Stomach (tissue), 9 donors: ENCODE data around the gene CFAP74. TPM values are rescaled to one million over a fixed set of nuclear protein-coding genes. Genes with fewer than 3 reads are reported as not detected.

ENCODE experiments used
- DNase-seq, 2 donors: peaks; one replicate each; pipeline versions ENCODE4 v3.0.0 to v3.0.0-alpha.2; 2013 to 2019
- H3K27ac ChIP-seq, 5 donors: fragments of 200-600 bp in 4 of 5; sonication (generic) in 4 of 5; one replicate each; pipeline ENCODE4 v1.5.1; 2013 to 2019; ENCODE audit warnings: mild to moderate bottlenecking in 1 of 5, moderate library complexity in 1 of 5
- H3K27me3 ChIP-seq, 3 donors: fragments of 200-600 bp; sonication (generic); one replicate each; pipeline ENCODE4 v1.5.1; 2017 to 2019; ENCODE audit warnings: mixed run types in 1 of 3
- H3K36me3 ChIP-seq, 4 donors: fragments of 200-600 bp; sonication (generic); 1 replicate in 3 of 4; 2 replicates in 1 of 4; pipeline ENCODE4 v1.5.1; 2016 to 2019
- H3K4me1 ChIP-seq, 4 donors: fragments of 200-600 bp; sonication (generic); one replicate each; pipeline ENCODE4 v1.5.1; 2016 to 2019
- H3K4me3 ChIP-seq, 4 donors: fragments of 200-600 bp; sonication (generic) in 3 of 4; one replicate each; pipeline ENCODE4 v1.5.1; 2016 to 2019; ENCODE audit warnings: mild to moderate bottlenecking in 1 of 4
- H3K9me3 ChIP-seq, 4 donors: fragments of 200-600 bp; sonication (generic); one replicate each; pipeline ENCODE4 v1.5.1; 2016 to 2019
- EP300 ChIP-seq: sonication (generic); formaldehyde crosslinking; IDR thresholded peaks from one replicate; pipeline ENCODE4 v1.6.1; 2017; ENCODE audit warnings: antibody characterized with exemption
- POLR2A ChIP-seq, 4 donors: fragments of 450-650 bp; IDR thresholded peaks; one replicate each; pipeline ENCODE4 v1.6.1; 2016; ENCODE audit warnings: antibody characterized with exemption in 4 of 4, control low read depth in 2 of 4, mild to moderate bottlenecking in 1 of 4, moderate library complexity in 1 of 4
- POLR2AphosphoS5 ChIP-seq, 3 donors: sonication (generic); formaldehyde crosslinking; IDR thresholded peaks; one replicate each; pipeline ENCODE4 v1.6.1; 2016; ENCODE audit warnings: antibody characterized with exemption in 3 of 3
- WGBS, 5 donors: extraction: QIAGEN DNeasy Blood & Tissue Kit in 3 of 5; methylation state at CpG; one replicate each; pipeline versions ENCODE4 v1.1.5 to v1.1.7; 2013 to 2018; 5-methylcytosine and 5-hydroxymethylcytosine counted together
- intact Hi-C: fragments of 100-400 bp; cut with DNase I; formaldehyde crosslinking; loops from one replicate; pipeline ENCODE4 v1.15.1; 2023; ENCODE audit warnings: low total_unique reads
- polyA plus RNA-seq, 3 donors: library from polyadenylated mRNA; stranded (reverse); fragments of 200-250 nt; gene quantifications; one replicate each; pipeline ENCODE4 v1.2.3, GENCODE V29; 2013
- total RNA-seq, 5 donors: library from RNA; depleted of rRNA; stranded (reverse); fragments of >200 nt; gene quantifications; one replicate each; pipeline versions ENCODE4 v1.1.0 to v1.2.3, GENCODE V29; 2014 to 2016
- TF ChIP-seq, protein P1 (sequence below), 7 experiments: fragments of 450-650 bp in 4 of 7; fragments of 200-600 bp in 3 of 7; sonication (generic) in 3 of 7; IDR thresholded peaks; one replicate each; pipeline ENCODE4 v1.5.1; 2016 to 2019; ENCODE audit warnings: antibody characterized with exemption in 7 of 7, control low read depth in 2 of 7, mild to moderate bottlenecking in 1 of 7
- donor health status: healthy with polysubstance abuse.
- donor health status: Bipolar disorder and iron deficiency.
- donor health status: healthy.

CFAP74 gene
- total and polyA plus RNA-seq, 8 donors = under 0.01 TPM; not detected in 7

DNA sequence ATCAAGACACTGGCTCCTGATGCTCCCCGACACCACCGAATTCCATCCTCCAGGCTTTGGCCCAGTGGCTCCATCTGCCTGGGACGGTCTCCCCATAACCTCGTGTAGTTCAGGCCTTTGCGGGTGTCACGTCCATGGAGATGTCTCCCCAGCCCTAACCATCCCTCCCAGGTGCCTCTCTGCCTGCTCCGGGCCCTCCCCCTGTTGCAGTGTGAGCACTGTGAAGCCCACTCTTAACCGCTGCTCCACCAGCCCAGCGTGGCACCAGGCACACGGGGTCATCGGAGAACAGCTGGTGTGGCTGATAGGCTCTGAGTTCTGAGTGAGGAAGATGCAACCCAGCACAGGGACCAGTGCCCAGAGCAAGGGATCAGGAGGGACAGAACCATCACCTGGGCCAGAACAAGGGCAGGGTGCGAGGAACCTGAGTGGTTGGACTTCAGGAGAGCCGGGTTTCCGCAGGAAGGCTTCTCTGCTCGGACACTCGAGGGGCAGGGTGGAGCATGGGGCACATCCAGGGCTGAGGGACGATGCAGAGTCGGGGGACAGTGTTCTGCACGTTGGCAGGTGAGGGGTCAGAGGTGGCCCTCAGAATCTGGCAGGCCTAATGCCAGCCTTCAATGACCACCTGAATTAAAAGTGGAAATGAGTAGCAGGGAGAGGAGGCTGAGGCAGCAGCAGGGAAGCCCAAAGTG lies 110.1 kb downstream of the CFAP74 start:
- DNase-seq = no peak
- no peaks in the 10 kb centered on the region for H3K36me3 ChIP-seq
- intact Hi-C loops = no loop called here
- no peak overlapping the region for H3K4me3 ChIP-seq
- peak overlapping the region in 1 of 5 donors; percentile 51 for H3K27ac ChIP-seq
- TF ChIP-seq, protein P1, sequence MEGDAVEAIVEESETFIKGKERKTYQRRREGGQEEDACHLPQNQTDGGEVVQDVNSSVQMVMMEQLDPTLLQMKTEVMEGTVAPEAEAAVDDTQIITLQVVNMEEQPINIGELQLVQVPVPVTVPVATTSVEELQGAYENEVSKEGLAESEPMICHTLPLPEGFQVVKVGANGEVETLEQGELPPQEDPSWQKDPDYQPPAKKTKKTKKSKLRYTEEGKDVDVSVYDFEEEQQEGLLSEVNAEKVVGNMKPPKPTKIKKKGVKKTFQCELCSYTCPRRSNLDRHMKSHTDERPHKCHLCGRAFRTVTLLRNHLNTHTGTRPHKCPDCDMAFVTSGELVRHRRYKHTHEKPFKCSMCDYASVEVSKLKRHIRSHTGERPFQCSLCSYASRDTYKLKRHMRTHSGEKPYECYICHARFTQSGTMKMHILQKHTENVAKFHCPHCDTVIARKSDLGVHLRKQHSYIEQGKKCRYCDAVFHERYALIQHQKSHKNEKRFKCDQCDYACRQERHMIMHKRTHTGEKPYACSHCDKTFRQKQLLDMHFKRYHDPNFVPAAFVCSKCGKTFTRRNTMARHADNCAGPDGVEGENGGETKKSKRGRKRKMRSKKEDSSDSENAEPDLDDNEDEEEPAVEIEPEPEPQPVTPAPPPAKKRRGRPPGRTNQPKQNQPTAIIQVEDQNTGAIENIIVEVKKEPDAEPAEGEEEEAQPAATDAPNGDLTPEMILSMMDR (IDR thresholded peaks at IDR 0.05) = no peak
- TF ChIP-seq POLR2AphosphoS5 (IDR thresholded peaks at IDR 0.05) (no peak), EP300 (no peak), POLR2A (IDR thresholded peaks at IDR 0.05) (no peak)
- 85 to 89% (median 87%) methylated on average over 19 of the region's 19 CpGs for WGBS, 5 donors
- peaks cover 18 to 70% (median 62%) of the 10 kb centered on the region in 4 donors for H3K4me1 ChIP-seq
- peaks cover 0 to 23% (median 4%) of the 10 kb centered on the region in 3 donors for H3K27me3 ChIP-seq
- no peaks in the 10 kb centered on the region for H3K9me3 ChIP-seq

DNA sequence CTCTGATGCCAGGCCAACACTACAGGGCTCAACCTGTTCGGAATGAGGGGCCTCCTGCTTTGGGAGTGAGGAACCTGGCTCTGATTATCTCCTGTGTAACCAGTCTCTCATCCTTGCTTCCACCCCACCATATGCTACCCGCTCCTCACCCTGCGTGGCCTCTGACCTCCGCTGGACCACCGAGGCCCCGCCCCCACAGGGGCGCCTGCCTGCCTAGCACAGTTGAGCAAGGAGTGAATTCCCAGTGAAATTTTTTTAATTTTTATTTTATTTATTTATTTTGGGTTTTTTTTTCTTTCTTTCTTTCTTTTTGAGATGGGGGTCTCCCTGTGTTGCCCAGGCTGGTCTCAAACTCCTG lies 110.8 kb downstream of the CFAP74 start:
- WGBS, 5 donors = 53 to 81% (median 67%) methylated on average over 7 of the region's 7 CpGs
- intact Hi-C loops = no loop called here
- H3K4me1 ChIP-seq = peaks cover 25 to 77% (median 69%) of the 10 kb centered on the region in 4 donors

DNA sequence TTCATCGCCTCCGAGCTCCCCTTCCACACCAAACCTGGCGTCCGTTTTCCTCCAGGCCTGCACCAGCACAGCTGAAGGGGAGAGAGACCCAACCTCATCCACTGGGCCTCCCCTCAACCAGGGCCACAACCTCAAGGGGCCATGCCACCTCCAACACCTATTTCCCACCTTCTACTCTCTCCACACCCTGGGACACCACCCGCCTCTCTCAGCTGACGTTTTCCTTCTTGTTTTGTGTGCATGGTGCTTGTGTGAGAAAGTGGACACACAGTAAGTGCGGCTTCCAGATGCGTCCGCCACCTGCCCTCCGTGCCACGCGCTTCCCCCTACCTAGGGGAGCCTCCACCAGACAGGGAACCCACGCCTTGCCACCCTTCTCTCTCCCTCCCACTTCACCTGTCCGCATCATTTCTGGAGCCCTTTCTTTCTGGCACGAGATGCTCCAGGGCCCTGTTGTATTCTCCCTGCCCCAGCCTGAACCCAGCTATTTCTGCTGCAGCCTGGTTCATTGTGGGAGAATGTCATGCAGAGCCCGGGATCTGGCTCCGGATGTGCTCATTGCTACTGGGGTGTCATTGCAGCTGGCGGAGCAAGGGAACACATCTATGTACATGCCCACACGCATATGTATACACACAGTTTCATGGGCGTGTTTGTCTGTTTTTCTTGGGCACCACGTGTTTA lies 111.4 kb downstream of the CFAP74 start:
- peak overlapping the region; percentile 77 to 94 (median 86) for H3K4me3 ChIP-seq
- no peak for TF ChIP-seq EP300
- TF ChIP-seq, protein P1 (IDR thresholded peaks at IDR 0.05) = no peak
- no peak for TF ChIP-seq POLR2AphosphoS5 (IDR thresholded peaks at IDR 0.05)
- no peak for TF ChIP-seq POLR2A (IDR thresholded peaks at IDR 0.05)
- peaks cover 0 to 23% (median 4%) of the 10 kb centered on the region in 3 donors for H3K27me3 ChIP-seq
- no peaks in the 10 kb centered on the region for H3K36me3 ChIP-seq
- no peaks in the 10 kb centered on the region for H3K9me3 ChIP-seq
- WGBS, 5 donors = 21 to 48% (median 29%) methylated on average over 21 of the region's 21 CpGs
- intact Hi-C loops = no loop called here
- H3K27ac ChIP-seq = peak overlapping the region; percentile 94 to 100 (median 96)
- peaks cover 29 to 82% (median 74%) of the 10 kb centered on the region in 4 donors for H3K4me1 ChIP-seq
- peak in 1 of 2 donors; percentile 29 for DNase-seq

More for the DNA sequence above, 110.8 kb downstream of the CFAP74 start:
- Histone ChIP-seq H3K27ac (peak overlapping the region in 3 of 5 donors; percentile 94 to 100 (median 98)), H3K36me3 (no peaks in the 10 kb centered on the region), H3K9me3 (no peaks in the 10 kb centered on the region), H3K27me3 (peaks cover 0 to 23% (median 4%) of the 10 kb centered on the region in 3 donors), H3K4me3 (peak overlapping the region in 2 of 4 donors; percentile 77 to 84)
- TF ChIP-seq, protein P1 (IDR thresholded peaks at IDR 0.05) = no peak
- no peak for TF ChIP-seq POLR2AphosphoS5 (IDR thresholded peaks at IDR 0.05)
- TF ChIP-seq EP300 = no peak
- no peak for TF ChIP-seq POLR2A (IDR thresholded peaks at IDR 0.05)
- no peak for DNase-seq

DNA sequence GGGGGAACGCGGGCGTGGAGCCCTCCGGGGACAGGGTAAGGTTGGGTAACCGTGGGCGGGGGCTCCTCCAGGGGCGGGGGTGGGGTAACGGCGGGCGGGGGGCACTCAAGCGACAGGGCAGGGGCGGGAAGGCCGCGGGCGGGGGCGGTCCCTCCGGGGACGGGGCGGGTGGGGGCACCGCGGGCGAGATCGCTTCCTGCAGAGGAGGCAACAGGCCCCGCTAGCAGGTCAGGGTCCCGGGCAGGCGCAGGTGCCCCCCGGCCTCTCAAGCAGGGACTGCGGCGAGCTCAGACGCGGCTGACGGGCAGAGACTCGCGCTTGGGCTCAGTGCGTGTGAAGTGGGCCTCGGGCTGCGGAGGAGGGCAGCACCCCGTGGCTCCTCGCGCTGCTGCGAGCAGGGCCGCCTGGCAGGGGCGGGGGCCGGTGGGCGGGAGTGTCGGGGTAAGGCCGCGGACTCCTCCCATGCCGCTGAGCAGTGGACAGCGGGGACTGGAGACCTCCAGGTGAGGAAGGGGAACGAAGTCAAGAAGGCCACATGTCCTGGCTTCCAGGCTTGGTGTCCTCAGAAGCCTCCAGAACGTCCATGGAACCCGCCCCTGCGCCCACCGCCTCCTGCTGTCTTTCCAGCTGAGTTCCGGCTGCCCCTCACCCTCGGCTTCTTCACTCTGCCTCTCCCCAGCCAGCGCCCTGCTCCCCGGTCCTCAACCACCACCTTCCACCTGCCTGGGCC lies 112.1 kb downstream of the CFAP74 start:
- DNase-seq = peak; percentile 75 to 91
- WGBS, 5 donors = 1 to 3% (median 1%) methylated on average over 25 to 58 of the region's 59 CpGs
- peak overlapping the region; percentile 77 to 94 (median 86) for H3K4me3 ChIP-seq
- no peaks in the 10 kb centered on the region for H3K9me3 ChIP-seq
- H3K27ac ChIP-seq = peak overlapping the region; percentile 94 to 100 (median 96)
- H3K4me1 ChIP-seq = peaks cover 29 to 80% (median 75%) of the 10 kb centered on the region in 4 donors
- H3K27me3 ChIP-seq = peaks cover 0 to 23% (median 4%) of the 10 kb centered on the region in 3 donors
- no peaks in the 10 kb centered on the region for H3K36me3 ChIP-seq
- intact Hi-C loops = no loop called here
- TF ChIP-seq POLR2AphosphoS5 (IDR thresholded peaks at IDR 0.05) (peak in 2 of 3 donors; percentile 55 to 62), EP300 (no peak), POLR2A (IDR thresholded peaks at IDR 0.05) (no peak)
- TF ChIP-seq, protein P1 (IDR thresholded peaks at IDR 0.05) = no peak
